NCI-H1417 (cell line): ENCODE data around the gene ALG12.

Source experiments
- DNase-seq, 3 experiments: peaks; one replicate each; lab custom pipeline; 2025; lab: John Stamatoyannopoulos, UW

ALG12 gene

DNA sequence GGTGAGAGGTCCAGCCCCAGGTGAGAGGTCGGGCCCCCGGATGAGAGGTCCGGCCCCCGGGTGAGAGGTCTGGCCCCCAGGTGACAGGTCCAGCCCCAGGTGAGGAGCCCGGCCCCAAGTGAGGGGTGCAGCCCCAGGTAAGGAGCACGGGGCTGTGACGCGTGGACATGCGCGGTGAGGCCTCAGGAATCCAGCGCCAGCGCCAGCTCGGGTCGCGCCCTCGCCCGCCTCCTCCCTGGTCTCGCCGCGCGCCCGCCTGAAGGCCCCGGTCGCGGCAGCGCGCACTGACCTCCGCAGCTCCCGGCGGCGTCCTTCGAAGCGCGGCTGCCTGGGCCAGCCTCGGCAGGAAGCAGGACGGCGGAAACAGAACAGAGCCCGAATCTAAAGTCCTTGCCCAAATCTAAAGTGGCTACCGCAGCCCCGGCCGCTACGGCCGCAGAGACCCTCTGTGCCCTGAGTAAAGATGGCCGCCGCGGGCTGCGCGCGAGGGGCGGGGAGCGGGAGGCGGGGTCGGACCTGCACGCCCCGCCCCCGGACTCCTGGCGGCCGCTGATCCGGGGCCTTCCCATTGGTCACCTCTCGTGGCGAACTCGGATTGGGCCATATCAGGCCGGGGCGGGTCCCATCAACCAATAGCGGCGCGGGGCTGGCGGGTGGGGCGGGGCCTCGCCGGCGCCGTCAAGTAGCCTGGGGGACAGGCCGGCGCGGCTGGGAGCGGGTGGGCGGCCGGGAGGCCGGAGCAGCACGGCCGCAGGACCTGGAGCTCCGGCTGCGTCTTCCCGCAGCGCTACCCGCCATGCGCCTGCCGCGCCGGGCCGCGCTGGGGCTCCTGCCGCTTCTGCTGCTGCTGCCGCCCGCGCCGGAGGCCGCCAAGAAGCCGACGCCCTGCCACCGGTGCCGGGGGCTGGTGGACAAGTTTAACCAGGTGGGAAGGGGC lies at the start of gene ALG12, which contains the start of gene CRELD2:
ALG12 (minus strand) TSS at position 465 of the 937 bp plus-strand sequence. CDS start 4,673 bp downstream, outside the sequence.
CRELD2 (plus strand) TSS at position 661 of the 937 bp plus-strand sequence; CDS start at position 797, 136 bp downstream.
- DNase-seq, result peak; percentile 75 to 95 (median 91)

- DNase-seq, result no peak
Measured at GRCh38 chr22:49967706-49968208, 49.5 kb upstream of the ALG12 start.

GRCh38 chr22:49966774-49967705 lies 48.8 kb upstream of the ALG12 start:
- no peak for DNase-seq

- no peak for DNase-seq
Measured at GRCh38 chr22:49966041-49966773, 48.0 kb upstream of the ALG12 start.

GRCh38 chr22:49965091-49966040 lies 47.1 kb upstream of the ALG12 start:
- no peak for DNase-seq

GRCh38 chr22:49964136-49965090 lies 46.2 kb upstream of the ALG12 start:
- no peak for DNase-seq

GRCh38 chr22:49963647-49964026 lies 45.4 kb upstream of the ALG12 start:
- DNase-seq, result peak in 1 of 3 experiments; percentile 29

GRCh38 chr22:49962751-49963646 lies 44.8 kb upstream of the ALG12 start:
- DNase-seq, result peak in 1 of 3 experiments; percentile 29

DNA sequence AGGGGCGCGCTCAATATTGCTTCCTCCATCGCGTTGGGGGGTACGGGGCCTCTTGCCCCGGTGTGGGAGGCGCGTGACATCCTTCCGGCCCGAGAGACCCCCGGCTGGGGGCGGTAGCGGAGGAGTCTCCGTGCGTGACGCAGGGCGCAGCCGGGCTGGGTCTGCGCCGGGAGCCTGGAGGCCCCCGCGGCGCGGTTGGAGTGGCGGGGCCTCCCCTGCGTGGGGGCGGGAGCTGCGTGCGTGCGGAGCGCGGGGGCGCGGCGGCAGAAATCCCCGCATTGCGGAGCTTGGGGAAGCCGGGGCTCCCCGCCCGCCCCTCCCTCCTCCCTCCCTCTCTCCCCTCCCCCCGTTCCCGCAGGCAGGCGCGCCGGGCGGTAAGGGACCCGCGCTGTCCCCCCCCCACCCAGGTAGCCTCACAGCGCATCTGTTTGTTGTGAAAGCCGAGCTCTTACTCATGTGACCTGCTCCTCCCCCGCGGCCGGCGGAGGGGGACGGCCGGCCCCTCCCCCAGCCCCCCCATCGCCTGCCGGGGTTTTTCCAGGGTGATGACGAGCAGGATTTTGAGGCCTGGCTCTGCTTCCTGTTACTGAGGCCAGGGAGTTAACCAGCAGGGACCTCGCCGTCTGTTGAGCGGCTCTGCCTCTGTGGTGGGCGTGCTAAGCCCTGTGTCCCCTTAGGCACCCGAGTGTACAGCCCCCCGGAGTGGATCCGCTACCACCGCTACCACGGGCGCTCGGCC lies 43.9 kb upstream of the ALG12 start:
- DNase-seq, result peak; percentile 16 to 87 (median 80)

DNA sequence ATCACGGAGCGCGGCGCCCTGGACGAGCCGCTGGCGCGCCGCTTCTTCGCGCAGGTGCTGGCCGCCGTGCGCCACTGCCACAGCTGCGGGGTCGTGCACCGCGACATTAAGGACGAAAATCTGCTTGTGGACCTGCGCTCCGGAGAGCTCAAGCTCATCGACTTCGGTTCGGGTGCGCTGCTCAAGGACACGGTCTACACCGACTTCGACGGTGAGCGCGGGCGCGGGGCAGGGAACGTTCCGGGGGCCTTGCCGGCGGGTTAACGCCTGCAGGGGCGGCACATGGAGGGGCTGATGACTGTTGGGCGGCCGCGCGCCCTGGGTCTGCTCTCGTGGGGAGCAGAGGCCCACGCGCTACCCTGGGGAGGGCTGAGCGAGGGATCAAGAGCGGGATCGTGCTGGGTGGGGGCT lies 43.4 kb upstream of the ALG12 start:
- DNase-seq, result no peak

DNA sequence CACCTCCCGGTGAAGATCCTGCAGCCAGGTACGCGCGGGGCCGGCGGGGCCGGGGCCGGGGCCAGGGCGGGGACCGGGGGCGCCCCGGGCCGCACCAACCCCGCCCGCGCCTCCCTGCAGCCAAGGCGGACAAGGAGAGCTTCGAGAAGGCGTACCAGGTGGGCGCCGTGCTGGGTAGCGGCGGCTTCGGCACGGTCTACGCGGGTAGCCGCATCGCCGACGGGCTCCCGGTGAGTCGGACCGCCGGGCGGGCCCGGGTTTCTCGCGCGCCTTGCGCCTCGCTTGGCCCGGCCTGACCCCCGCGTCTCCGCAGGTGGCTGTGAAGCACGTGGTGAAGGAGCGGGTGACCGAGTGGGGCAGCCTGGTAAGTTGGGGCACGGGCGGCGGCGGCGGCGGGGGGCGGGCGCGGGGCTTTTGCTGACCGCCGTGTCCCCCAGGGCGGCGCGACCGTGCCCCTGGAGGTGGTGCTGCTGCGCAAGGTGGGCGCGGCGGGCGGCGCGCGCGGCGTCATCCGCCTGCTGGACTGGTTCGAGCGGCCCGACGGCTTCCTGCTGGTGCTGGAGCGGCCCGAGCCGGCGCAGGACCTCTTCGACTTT lies 42.9 kb upstream of the ALG12 start:
- peak in 2 of 3 experiments; percentile 52 to 53 for DNase-seq

DNA sequence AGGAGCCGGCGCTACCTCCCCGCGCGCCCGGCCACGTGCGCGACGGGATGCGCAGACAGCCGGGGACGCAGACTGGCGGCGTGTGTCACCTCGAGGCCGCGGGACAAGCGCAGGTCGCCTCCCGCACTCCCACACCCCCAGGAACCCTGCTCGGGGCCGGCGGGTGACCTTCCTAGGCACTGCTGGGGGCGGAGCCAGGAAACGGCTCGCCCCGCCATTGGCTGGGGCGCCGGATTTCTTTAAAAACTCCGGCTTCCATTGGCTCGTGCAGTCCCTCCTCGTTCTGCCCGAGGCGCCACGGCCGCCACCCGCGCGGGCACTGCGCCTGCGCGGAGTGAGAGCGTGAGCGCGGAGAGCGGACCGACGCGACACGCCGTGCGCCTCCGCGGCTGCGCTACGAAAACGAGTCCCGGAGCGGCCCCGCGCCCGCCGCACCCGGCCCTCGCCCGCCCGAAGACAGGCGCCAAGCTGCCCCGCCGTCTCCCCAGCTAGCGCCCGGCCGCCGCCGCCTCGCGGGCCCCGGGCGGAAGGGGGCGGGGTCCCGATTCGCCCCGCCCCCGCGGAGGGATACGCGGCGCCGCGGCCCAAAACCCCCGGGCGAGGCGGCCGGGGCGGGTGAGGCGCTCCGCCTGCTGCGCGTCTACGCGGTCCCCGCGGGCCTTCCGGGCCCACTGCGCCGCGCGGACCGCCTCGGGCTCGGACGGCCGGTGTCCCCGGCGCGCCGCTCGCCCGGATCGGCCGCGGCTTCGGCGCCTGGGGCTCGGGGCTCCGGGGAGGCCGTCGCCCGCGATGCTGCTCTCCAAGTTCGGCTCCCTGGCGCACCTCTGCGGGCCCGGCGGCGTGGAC lies 42.1 kb upstream of the ALG12 start, which contains the start of gene PIM3:
PIM3 (plus strand) TSS at position 614 of the 846 bp plus-strand sequence; CDS start at position 790, 176 bp downstream.
- peak; percentile 74 to 94 (median 94) for DNase-seq

DNA sequence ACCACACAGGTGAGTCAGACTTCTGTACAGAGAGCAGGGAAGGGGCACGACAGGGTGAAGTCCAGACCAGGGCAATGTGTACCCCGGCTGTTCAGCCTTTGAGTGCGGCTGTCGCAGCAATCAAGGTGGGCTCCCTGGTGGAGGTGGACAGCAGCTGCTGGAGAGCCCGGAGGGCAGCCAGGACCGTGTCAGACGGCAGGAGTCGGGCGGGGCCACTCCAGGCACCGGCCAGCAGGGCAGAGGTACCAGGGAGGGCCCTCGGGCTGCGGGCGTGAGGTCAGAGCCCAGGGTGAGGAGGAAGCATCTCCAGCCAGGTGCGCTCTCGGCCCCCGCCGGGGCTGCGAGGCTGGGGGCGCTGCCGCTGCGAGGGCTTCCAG lies 41.5 kb upstream of the ALG12 start:
- DNase-seq, result no peak

- no peak for DNase-seq
Measured at GRCh38 chr22:49958931-49959781, 40.9 kb upstream of the ALG12 start.
